ENCODE measurements around the gene FAM228B. TPM values are rescaled to one million over a fixed set of nuclear protein-coding genes. Genes with fewer than 3 reads are reported as not detected.

The FAM228B gene
- total RNA-seq = 10 to 100 TPM; 21.6 to 35.4 (median 27.3) TPM
- polyA plus RNA-seq = 10 to 100 TPM in 1 of 2 donors, 1 to 10 TPM in 1; 4.7 to 76.4 TPM
- long read RNA-seq, donor 1, partial matches to known transcripts = 1 of 11 reads
- long read RNA-seq, donor 1, other reads (novel, unspliced or antisense) = 10 of 11 reads
- long read RNA-seq, donor 2, partial matches to known transcripts = 3 of 16 reads
- long read RNA-seq, donor 2, other reads (novel, unspliced or antisense) = 13 of 16 reads
- long read RNA-seq, donor 3, partial matches to known transcripts = 0 of 11 reads
- long read RNA-seq, donor 3, other reads (novel, unspliced or antisense) = 11 of 11 reads

DNA sequence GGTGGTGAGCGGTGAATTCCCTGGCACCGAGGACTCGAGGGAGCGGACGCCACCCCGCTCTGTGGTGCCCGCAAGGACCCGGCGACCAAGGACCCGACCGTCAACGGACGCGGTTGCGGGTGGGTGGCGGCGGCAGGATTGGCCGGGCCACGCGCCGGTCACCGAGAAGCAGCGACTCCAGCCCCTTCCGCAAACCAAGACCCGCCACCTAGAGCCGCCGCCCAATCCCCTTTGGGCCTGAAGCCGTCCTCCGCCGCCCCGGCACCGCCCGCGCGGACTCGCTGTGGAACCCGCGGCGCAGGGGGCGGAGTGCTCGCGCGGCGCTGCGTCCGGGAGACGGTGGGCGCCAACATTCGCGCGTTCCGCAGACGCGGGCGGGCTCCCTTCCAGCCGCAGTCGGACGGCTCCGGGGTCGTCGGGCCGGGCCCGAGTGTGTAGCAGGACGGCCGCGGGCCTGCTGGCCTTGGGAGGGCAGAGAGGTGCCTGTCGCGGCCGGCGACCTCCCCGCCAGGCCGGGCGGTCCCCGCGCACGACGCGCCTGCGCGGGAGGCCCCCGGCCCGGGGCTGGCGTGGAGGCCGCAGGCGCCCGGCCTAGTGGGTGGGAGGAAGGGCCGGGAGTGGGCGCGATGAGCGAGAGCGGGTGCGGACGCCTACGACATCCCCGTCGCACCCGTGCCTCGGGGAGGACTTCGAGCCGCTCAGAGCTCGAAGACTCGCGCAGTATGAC lies at the start of gene FAM228B, which contains the start of gene PFN4:
Gene FAM228B, plus strand, starts transcription at position 275 of the 727 bp plus-strand sequence. CDS start 893 bp downstream, outside the sequence.
Gene PFN4, minus strand, starts transcription at position 140 of the 727 bp plus-strand sequence. CDS start 799 bp downstream, outside the sequence.
- DNase-seq = peak; percentile 92
- TF ChIP-seq, protein P1, sequence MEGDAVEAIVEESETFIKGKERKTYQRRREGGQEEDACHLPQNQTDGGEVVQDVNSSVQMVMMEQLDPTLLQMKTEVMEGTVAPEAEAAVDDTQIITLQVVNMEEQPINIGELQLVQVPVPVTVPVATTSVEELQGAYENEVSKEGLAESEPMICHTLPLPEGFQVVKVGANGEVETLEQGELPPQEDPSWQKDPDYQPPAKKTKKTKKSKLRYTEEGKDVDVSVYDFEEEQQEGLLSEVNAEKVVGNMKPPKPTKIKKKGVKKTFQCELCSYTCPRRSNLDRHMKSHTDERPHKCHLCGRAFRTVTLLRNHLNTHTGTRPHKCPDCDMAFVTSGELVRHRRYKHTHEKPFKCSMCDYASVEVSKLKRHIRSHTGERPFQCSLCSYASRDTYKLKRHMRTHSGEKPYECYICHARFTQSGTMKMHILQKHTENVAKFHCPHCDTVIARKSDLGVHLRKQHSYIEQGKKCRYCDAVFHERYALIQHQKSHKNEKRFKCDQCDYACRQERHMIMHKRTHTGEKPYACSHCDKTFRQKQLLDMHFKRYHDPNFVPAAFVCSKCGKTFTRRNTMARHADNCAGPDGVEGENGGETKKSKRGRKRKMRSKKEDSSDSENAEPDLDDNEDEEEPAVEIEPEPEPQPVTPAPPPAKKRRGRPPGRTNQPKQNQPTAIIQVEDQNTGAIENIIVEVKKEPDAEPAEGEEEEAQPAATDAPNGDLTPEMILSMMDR (IDR thresholded peaks at IDR 0.05) = peak in 1 of 9 donors; percentile 14
- peak within 1 kb of the TSS; percentile 86 to 98 (median 94) for H3K27ac ChIP-seq
- no peaks in the 10 kb centered on the region for H3K9me3 ChIP-seq
- no peaks in the 10 kb centered on the region for H3K36me3 ChIP-seq
- peak; percentile 97 to 99 (median 98) for ATAC-seq
- intact Hi-C loops (cut with DNase I) = loop anchor here in 4 of 10 donors (1.0 to 5.0 kb wide), 4 partner anchors 36 to 46 kb away; partner anchors contain the start of genes TP53I3 (in 2 of the 4) and SF3B6 (in 1 of the 4)
- H3K4me3 ChIP-seq = peak within 1 kb of the TSS; percentile 64 to 82 (median 76)
- H3K27me3 ChIP-seq = no peaks in the 10 kb centered on the region
- H3K4me1 ChIP-seq = peaks cover 0 to 24% (median 14%) of the 10 kb centered on the region in 9 donors
- WGBS, 2 donors = 0% methylated on average over 99 to 103 of the region's 103 CpGs

DNA sequence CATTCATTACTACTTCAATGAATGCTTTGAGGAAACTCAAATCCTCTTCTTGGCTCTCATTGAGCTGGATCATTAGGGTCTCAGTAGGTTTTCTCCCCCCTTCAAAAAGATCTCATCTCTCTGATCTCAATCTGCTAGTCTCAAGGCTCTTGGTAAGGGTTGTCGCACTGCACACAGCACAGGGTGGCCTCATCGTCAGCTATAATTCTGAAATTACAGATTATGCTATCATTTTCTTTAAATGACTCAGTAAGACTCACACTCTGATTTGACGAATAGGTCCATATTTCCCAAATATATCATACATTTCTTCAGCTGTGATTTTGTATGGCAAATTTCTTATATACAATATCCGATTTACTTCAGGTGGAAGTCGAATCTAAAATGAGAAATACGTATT lies 49.5 kb upstream of the FAM228B start:
- WGBS, 2 donors = 93 to 94% methylated on average over 6 of the region's 6 CpGs
- H3K36me3 ChIP-seq = peaks cover 0 to 66% (median 2%) of the 10 kb centered on the region in 9 donors
- intact Hi-C loops (cut with DNase I) = no loop called here

DNA sequence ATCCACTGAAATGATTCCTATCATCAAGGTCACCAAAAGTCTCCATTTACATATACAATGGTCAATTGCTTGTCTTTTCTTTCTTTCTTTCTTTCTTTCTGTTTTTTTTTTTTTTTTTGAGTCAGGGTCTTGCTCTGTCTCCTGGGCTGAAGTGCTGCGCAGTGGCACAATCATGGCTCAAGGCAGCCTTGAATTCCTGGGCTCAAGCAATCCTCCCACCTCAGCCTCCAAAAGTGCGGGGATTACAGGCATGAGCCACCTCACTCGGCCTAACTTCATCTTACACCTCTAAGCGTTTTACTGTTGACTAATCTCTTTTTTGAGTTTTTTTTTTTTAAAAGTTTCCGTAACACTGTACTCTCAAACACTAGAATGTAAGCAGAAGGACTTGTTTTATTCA lies 48.0 kb upstream of the FAM228B start:
- H3K27me3 ChIP-seq = no peaks in the 10 kb centered on the region
- H3K4me3 ChIP-seq = peak overlapping the region in 9 of 10 donors; percentile 55 to 92 (median 75)
- ATAC-seq (no peak), DNase-seq (no peak)
- H3K4me1 ChIP-seq = peaks cover 5 to 24% (median 20%) of the 10 kb centered on the region in 9 donors
- TF ChIP-seq, protein P1 (IDR thresholded peaks at IDR 0.05) = no peak
- H3K9me3 ChIP-seq = no peaks in the 10 kb centered on the region
- peak overlapping the region in 4 of 10 donors; percentile 84 to 90 (median 88) for H3K27ac ChIP-seq
- intact Hi-C loops (cut with DNase I) = loop anchor here in 3 of 10 donors (5.0 kb wide), 2 partner anchors 47 to 148 kb away; partner anchors contain the start of genes ATAD2B (in 3 of the 3), FAM228B (in 1 of the 3) and PFN4 (in 1 of the 3)
- WGBS, 2 donors = 68% methylated on average over 5 of the region's 5 CpGs
- peaks cover 0 to 66% (median 0%) of the 10 kb centered on the region in 9 donors for H3K36me3 ChIP-seq

More for the DNA sequence above, 49.5 kb upstream of the FAM228B start:
- Histone ChIP-seq H3K9me3 (no peaks in the 10 kb centered on the region), H3K27me3 (no peaks in the 10 kb centered on the region), H3K4me3 (no peak overlapping the region), H3K27ac (no peak overlapping the region), H3K4me1 (peaks cover 5 to 24% (median 20%) of the 10 kb centered on the region in 9 donors)
- TF ChIP-seq, protein P1 (IDR thresholded peaks at IDR 0.05) = no peak
- ATAC-seq (no peak), DNase-seq (no peak)
